ENCODE results near the gene ATP8B4.

The ATP8B4 gene

GRCh38 chr15:49905221-49905620, 213.8 kb downstream of the ATP8B4 start:
- no peak for ATAC-seq
- no peak for TF ChIP-seq ARNTL (CRISPR knock-in tag; IDR thresholded peaks at IDR 0.05; ENCODE audit: borderline replicate concordance, low read depth)
- TF ChIP-seq CSDC2 (CRISPR knock-in tag; IDR thresholded peaks at IDR 0.05): no peak
- no peak for TF ChIP-seq SNAI2 (CRISPR knock-in tag; IDR thresholded peaks at IDR 0.05)
- no peak for TF ChIP-seq ZNF565 (CRISPR knock-in tag; conservative IDR thresholded peaks at IDR 0.05; ENCODE audit: low read depth)
- no peak for TF ChIP-seq TCF4 (CRISPR knock-in tag; IDR thresholded peaks at IDR 0.05; ENCODE audit: borderline replicate concordance)
- TF ChIP-seq ZFP3 (CRISPR knock-in tag; IDR thresholded peaks at IDR 0.05): no peak

DNA sequence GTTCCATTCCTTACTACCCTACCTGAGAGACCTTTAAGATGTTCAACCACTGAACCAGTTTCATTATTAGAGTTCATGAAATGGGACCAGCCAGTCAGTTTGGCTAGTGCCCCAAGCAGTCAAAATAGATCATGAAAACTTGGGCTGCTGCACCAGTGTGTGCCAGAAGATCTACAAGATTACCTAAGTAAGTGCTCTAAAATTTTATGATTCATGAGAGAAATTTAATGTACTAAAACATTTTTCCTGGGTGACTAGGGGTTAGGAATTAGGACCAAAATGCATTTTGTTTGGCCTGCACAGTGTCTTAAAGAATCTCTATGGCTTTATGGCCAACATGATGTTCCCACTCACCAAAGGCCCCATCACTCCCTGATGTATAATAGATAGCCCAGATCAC, 214.7 kb downstream of the ATP8B4 start:
- ATAC-seq: no peak
- TF ChIP-seq ISL1 (CRISPR knock-in tag; IDR thresholded peaks at IDR 0.05) (peak; percentile 88), ESRRG (CRISPR knock-in tag; IDR thresholded peaks at IDR 0.05) (no peak)

GRCh38 chr15:49902685-49903501, 216.1 kb downstream of the ATP8B4 start:
- ATAC-seq: no peak
- TF ChIP-seq ARNTL (CRISPR knock-in tag; IDR thresholded peaks at IDR 0.05; ENCODE audit: borderline replicate concordance, low read depth) (no peak), TCF4 (CRISPR knock-in tag; IDR thresholded peaks at IDR 0.05; ENCODE audit: borderline replicate concordance) (no peak), BACH2 (CRISPR knock-in tag; IDR thresholded peaks at IDR 0.05; ENCODE audit: borderline replicate concordance) (no peak), TSHZ2 (CRISPR knock-in tag; IDR thresholded peaks at IDR 0.05) (no peak), TOX (CRISPR knock-in tag; IDR thresholded peaks at IDR 0.05; ENCODE audit: borderline replicate concordance) (no peak), ESRRG (CRISPR knock-in tag; IDR thresholded peaks at IDR 0.05) (no peak), OSR1 (CRISPR knock-in tag; IDR thresholded peaks at IDR 0.05) (no peak), ZFP30 (CRISPR knock-in tag; IDR thresholded peaks at IDR 0.05) (no peak), ZNF565 (CRISPR knock-in tag; conservative IDR thresholded peaks at IDR 0.05; ENCODE audit: low read depth) (no peak), SNAI2 (CRISPR knock-in tag; IDR thresholded peaks at IDR 0.05) (no peak), ZFP3 (CRISPR knock-in tag; IDR thresholded peaks at IDR 0.05) (no peak), GLIS3 (CRISPR knock-in tag; IDR thresholded peaks at IDR 0.05) (no peak), ZC3H10 (CRISPR knock-in tag; IDR thresholded peaks at IDR 0.05) (no peak), RARB (CRISPR knock-in tag; IDR thresholded peaks at IDR 0.05) (no peak)
- TF ChIP-seq, protein P1, sequence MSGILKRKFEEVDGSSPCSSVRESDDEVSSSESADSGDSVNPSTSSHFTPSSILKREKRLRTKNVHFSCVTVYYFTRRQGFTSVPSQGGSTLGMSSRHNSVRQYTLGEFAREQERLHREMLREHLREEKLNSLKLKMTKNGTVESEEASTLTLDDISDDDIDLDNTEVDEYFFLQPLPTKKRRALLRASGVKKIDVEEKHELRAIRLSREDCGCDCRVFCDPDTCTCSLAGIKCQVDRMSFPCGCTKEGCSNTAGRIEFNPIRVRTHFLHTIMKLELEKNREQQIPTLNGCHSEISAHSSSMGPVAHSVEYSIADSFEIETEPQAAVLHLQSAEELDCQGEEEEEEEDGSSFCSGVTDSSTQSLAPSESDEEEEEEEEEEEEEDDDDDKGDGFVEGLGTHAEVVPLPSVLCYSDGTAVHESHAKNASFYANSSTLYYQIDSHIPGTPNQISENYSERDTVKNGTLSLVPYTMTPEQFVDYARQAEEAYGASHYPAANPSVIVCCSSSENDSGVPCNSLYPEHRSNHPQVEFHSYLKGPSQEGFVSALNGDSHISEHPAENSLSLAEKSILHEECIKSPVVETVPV (CRISPR knock-in tag; IDR thresholded peaks at IDR 0.05): no peak
- TF ChIP-seq, protein P2, sequence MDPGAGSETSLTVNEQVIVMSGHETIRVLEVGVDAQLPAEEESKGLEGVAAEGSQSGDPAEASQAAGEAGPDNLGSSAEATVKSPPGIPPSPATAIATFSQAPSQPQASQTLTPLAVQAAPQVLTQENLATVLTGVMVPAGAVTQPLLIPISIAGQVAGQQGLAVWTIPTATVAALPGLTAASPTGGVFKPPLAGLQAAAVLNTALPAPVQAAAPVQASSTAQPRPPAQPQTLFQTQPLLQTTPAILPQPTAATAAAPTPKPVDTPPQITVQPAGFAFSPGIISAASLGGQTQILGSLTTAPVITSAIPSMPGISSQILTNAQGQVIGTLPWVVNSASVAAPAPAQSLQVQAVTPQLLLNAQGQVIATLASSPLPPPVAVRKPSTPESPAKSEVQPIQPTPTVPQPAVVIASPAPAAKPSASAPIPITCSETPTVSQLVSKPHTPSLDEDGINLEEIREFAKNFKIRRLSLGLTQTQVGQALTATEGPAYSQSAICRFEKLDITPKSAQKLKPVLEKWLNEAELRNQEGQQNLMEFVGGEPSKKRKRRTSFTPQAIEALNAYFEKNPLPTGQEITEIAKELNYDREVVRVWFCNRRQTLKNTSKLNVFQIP (CRISPR knock-in tag; IDR thresholded peaks at IDR 0.05; ENCODE audit: borderline replicate concordance, low read depth): no peak
- TF ChIP-seq, protein P3, sequence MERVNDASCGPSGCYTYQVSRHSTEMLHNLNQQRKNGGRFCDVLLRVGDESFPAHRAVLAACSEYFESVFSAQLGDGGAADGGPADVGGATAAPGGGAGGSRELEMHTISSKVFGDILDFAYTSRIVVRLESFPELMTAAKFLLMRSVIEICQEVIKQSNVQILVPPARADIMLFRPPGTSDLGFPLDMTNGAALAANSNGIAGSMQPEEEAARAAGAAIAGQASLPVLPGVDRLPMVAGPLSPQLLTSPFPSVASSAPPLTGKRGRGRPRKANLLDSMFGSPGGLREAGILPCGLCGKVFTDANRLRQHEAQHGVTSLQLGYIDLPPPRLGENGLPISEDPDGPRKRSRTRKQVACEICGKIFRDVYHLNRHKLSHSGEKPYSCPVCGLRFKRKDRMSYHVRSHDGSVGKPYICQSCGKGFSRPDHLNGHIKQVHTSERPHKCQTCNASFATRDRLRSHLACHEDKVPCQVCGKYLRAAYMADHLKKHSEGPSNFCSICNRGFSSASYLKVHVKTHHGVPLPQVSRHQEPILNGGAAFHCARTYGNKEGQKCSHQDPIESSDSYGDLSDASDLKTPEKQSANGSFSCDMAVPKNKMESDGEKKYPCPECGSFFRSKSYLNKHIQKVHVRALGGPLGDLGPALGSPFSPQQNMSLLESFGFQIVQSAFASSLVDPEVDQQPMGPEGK (CRISPR knock-in tag; IDR thresholded peaks at IDR 0.05; ENCODE audit: borderline replicate concordance): no peak
